ENCODE measurements around the gene GABRB1. TPM values are rescaled to one million over a fixed set of nuclear protein-coding genes. Genes with fewer than 3 reads are reported as not detected.
A peak's percentile ranks its signal among the peaks of the same experiment; 100 is the strongest.

GABRB1 gene
- total and polyA plus RNA-seq, 2 experiments from 2014 or later: not detected

DNA sequence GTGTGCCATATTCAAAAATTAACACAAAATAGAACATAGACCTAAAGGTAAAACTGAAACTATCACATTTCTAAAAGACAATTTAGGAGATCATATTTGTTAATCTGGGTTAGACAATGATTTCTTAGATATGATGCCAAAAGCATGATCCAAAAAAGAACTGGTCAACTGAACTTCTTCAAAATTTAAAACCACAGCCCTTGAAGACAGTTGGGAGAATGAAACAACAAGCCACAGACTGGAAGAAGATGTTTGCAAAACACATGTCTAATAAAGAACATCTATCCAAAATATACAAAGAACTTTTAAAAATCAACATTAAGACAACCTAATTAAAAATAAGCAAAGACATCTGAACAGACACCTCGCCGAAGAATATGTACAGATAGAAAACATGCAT is 412.7 kb downstream of the GABRB1 start:
- in situ Hi-C loops (cut with MboI): no loop called here

GRCh38 chr4:47451657-47452056 is 420.3 kb downstream of the GABRB1 start:
- TF ChIP-seq EZH2 (IDR thresholded peaks at IDR 0.05; ENCODE audit: insufficient read depth, poor library complexity, severe bottlenecking): no peak
- TF ChIP-seq EZH2phosphoT487 (IDR thresholded peaks at IDR 0.05; ENCODE audit: insufficient read depth, low read depth): no peak
- H3F3A ChIP-seq (ENCODE audit: insufficient read depth): peaks cover 9% of the 10 kb centered on the region; the same call in 1 of the 2 replicates
- peak overlapping the region; percentile 54 for H3K4me2 ChIP-seq (ENCODE audit: unreplicated experiment)
- peak; percentile 46 for DNase-seq
- 0 out of 2 replicates have a peak overlapping the region, but pooled peaks have one; percentile 22 for H2AFZ ChIP-seq
- no peaks in the 10 kb centered on the region for H3K79me2 ChIP-seq (ENCODE audit: insufficient read depth)
- peaks cover 12% of the 10 kb centered on the region; the same call in 1 of the 2 replicates for H3K4me1 ChIP-seq (ENCODE audit: insufficient read depth)
- peaks cover 31% of the 10 kb centered on the region for H3K36me3 ChIP-seq (ENCODE audit: low read depth)
- no peaks in the 10 kb centered on the region for H3K9me2 ChIP-seq (ENCODE audit: insufficient read depth)
- no peaks in the 10 kb centered on the region for H3K27me3 ChIP-seq (replicated peaks; ENCODE audit: insufficient read depth)
- no peaks in the 10 kb centered on the region for H3K9me3 ChIP-seq (ENCODE audit: low read depth)
- no peak overlapping the region for H3K4me3 ChIP-seq
- H3K9ac ChIP-seq: no peak overlapping the region
- H3K27ac ChIP-seq: peak overlapping the region; percentile 19; the same call in 1 of the 2 replicates
- WGBS, 2 experiments (ENCODE audit: low coverage in 1 of 2, low lambda C conversion rate in 2 of 2, missing lambda C conversion rate in 2 of 2): 49 to 59% methylated on average over 4 of the region's 4 CpGs
- H4K20me1 ChIP-seq (ENCODE audit: insufficient read depth): no peaks in the 10 kb centered on the region
- in situ Hi-C loops (cut with MboI): no loop called here

More for the DNA sequence above, 412.7 kb downstream of the GABRB1 start:
- H3K9me3 ChIP-seq (ENCODE audit: low read depth): no peaks in the 10 kb centered on the region
- no peak for TF ChIP-seq EZH2 (IDR thresholded peaks at IDR 0.05; ENCODE audit: insufficient read depth, poor library complexity, severe bottlenecking)
- no peak for TF ChIP-seq EZH2phosphoT487 (IDR thresholded peaks at IDR 0.05; ENCODE audit: insufficient read depth, low read depth)
- WGBS, 2 experiments (ENCODE audit: low coverage in 1 of 2, low lambda C conversion rate in 2 of 2, missing lambda C conversion rate in 2 of 2): 98% methylated on average over 2 of the region's 2 CpGs
- no peaks in the 10 kb centered on the region for H3K27me3 ChIP-seq (replicated peaks; ENCODE audit: insufficient read depth)
- H3K4me2 ChIP-seq (ENCODE audit: unreplicated experiment): no peak overlapping the region
- H4K20me1 ChIP-seq (ENCODE audit: insufficient read depth): no peaks in the 10 kb centered on the region
- no peaks in the 10 kb centered on the region for H3K9me2 ChIP-seq (ENCODE audit: insufficient read depth)
- H3K79me2 ChIP-seq (ENCODE audit: insufficient read depth): no peaks in the 10 kb centered on the region
- H2AFZ ChIP-seq: no peak overlapping the region
- no peak overlapping the region for H3K4me3 ChIP-seq
- H3K9ac ChIP-seq: no peak overlapping the region
- no peak overlapping the region for H3K27ac ChIP-seq
- no peaks in the 10 kb centered on the region for H3K36me3 ChIP-seq (ENCODE audit: low read depth)
- H3F3A ChIP-seq (ENCODE audit: insufficient read depth): no peaks in the 10 kb centered on the region
- no peaks in the 10 kb centered on the region for H3K4me1 ChIP-seq (ENCODE audit: insufficient read depth)
- no peak for DNase-seq

GRCh38 chr4:47462799-47463234 is 431.4 kb downstream of the GABRB1 start:
- DNase-seq: peak; percentile 38
- TF ChIP-seq EZH2 (IDR thresholded peaks at IDR 0.05; ENCODE audit: insufficient read depth, poor library complexity, severe bottlenecking): no peak
- TF ChIP-seq EZH2phosphoT487 (IDR thresholded peaks at IDR 0.05; ENCODE audit: insufficient read depth, low read depth): no peak
- Histone ChIP-seq H3K36me3 (ENCODE audit: low read depth) (peaks cover 7% of the 10 kb centered on the region; the same call in 1 of the 2 replicates), H3K4me3 (peak overlapping the region; percentile 95), H3K4me2 (ENCODE audit: unreplicated experiment) (peak overlapping the region; percentile 94), H4K20me1 (ENCODE audit: insufficient read depth) (no peaks in the 10 kb centered on the region), H3K79me2 (ENCODE audit: insufficient read depth) (peaks cover 28% of the 10 kb centered on the region), H3K9ac (peak overlapping the region; percentile 79), H3K27me3 (replicated peaks; ENCODE audit: insufficient read depth) (no peaks in the 10 kb centered on the region), H3K9me2 (ENCODE audit: insufficient read depth) (no peaks in the 10 kb centered on the region), H2AFZ (peak overlapping the region; percentile 96), H3F3A (ENCODE audit: insufficient read depth) (no peaks in the 10 kb centered on the region), H3K9me3 (ENCODE audit: low read depth) (no peaks in the 10 kb centered on the region), H3K27ac (peak overlapping the region; percentile 54), H3K4me1 (ENCODE audit: insufficient read depth) (peaks cover 4% of the 10 kb centered on the region; the same call in 1 of the 2 replicates)
- WGBS, 2 experiments (ENCODE audit: low coverage in 1 of 2, low lambda C conversion rate in 2 of 2, missing lambda C conversion rate in 2 of 2): 12 to 18% methylated on average over 6 of the region's 6 CpGs
- in situ Hi-C loops (cut with MboI): no loop called here

DNA sequence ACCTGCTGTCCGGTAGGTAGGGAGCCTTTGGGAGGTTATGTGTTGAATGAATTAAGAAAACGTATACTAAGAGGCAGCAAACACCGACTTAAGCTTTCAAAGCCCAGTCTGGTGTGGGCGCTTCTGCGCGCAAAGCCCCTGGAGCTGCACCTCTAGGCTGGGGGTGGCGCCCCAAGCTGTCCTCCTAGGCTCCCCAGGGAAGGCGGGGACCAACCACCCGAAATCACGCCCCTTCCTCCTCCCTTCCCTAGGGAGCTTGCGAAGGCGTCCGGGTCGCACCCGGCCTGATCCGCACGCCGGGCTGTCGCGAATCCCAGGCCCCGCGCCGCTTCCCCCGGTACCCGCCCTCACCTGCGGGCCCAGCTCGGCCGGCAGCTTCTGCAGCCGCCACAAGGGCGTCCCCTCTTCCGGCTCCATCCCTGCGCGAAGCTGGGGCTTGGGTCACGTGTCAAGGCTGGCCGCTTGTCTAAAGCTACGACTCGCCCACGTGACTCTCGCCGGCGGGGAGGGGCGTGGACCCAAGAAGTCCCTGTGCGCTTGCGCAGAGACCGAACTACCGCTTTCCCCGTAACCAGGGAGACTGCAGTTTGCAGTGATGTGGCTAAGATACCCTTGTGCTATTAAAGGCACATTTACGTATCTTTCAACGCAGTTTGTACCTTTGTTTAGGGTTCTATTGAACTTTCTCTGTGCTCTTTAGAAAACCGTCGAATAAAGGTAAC is 432.0 kb downstream of the GABRB1 start, which contains the start of gene COMMD8:
TSS of gene COMMD8 (minus strand) at position 468 of the 722 bp plus-strand sequence. CDS start at position 417, 51 bp downstream.
- Histone ChIP-seq H3K4me2 (ENCODE audit: unreplicated experiment) (peak within 1 kb of the TSS; percentile 94), H3K9me3 (ENCODE audit: low read depth) (no peaks in the 10 kb centered on the region), H3K36me3 (ENCODE audit: low read depth) (peaks cover 6% of the 10 kb centered on the region; the same call in 1 of the 2 replicates), H3K27ac (peak within 1 kb of the TSS; percentile 54), H3K4me1 (ENCODE audit: insufficient read depth) (peaks cover 6% of the 10 kb centered on the region), H3K9ac (peak within 1 kb of the TSS; percentile 79), H3K4me3 (peak within 1 kb of the TSS; percentile 95), H3K27me3 (replicated peaks; ENCODE audit: insufficient read depth) (no peaks in the 10 kb centered on the region), H3F3A (ENCODE audit: insufficient read depth) (no peaks in the 10 kb centered on the region), H3K79me2 (ENCODE audit: insufficient read depth) (peaks cover 28% of the 10 kb centered on the region), H2AFZ (peak within 1 kb of the TSS; percentile 96), H4K20me1 (ENCODE audit: insufficient read depth) (no peaks in the 10 kb centered on the region), H3K9me2 (ENCODE audit: insufficient read depth) (no peaks in the 10 kb centered on the region)
- in situ Hi-C loops (cut with MboI): no loop called here
- 0 to 1% methylated on average over 36 to 45 of the region's 51 CpGs for WGBS, 2 experiments (ENCODE audit: low coverage in 1 of 2, low lambda C conversion rate in 2 of 2, missing lambda C conversion rate in 2 of 2)
- TF ChIP-seq EZH2 (IDR thresholded peaks at IDR 0.05; ENCODE audit: insufficient read depth, poor library complexity, severe bottlenecking) (no peak), EZH2phosphoT487 (IDR thresholded peaks at IDR 0.05; ENCODE audit: insufficient read depth, low read depth) (no peak)
- peak; percentile 99 for DNase-seq
